K562 (cell line): ENCODE results near the gene OR10D3. TPM values are rescaled to one million over a fixed set of nuclear protein-coding genes. Genes with fewer than 3 reads are reported as not detected.
A peak's percentile ranks its signal among the peaks of the same experiment; 100 is the strongest.

Experiments used
- ASH1L ChIP-seq: fragments of 450-650 bp; IDR thresholded peaks from 2 replicates; pipeline ENCODE4 v1.6.1; 2018; ENCODE audit warnings: borderline replicate concordance, mild to moderate bottlenecking, low read depth; ENCODE audit not compliant: partially characterized antibody
- CEBPG ChIP-seq, 3 experiments: fragments of 200-800 bp in 1 of 3; sonication (Bioruptor generic) in 1 of 3; sonication (generic) in 1 of 3; formaldehyde crosslinking in 1 of 3; IDR thresholded peaks in 2 of 3; conservative IDR thresholded peaks in 1 of 3; 2 replicates each; pipeline versions ENCODE4 v1.6.1 to v1.8.0; 2016 to 2022; ENCODE audit warnings: missing compliant biosample characterization in 2 of 3, missing genetic modification characterization in 2 of 3, mild to moderate bottlenecking in 1 of 3, missing genetic modification reagents in 1 of 3
- CTBP1 ChIP-seq: fragments of 450-650 bp; IDR thresholded peaks from 2 replicates; pipeline ENCODE4 v1.6.1; 2016; ENCODE audit warnings: borderline replicate concordance
- DPF2 ChIP-seq: fragments of 450-650 bp; IDR thresholded peaks from 2 replicates; pipeline ENCODE4 v1.6.1; 2016
- ERF ChIP-seq: fragments of 450-650 bp; formaldehyde crosslinking; IDR thresholded peaks from 2 replicates; pipeline ENCODE4 v1.4.0; 2020; ENCODE audit warnings: mild to moderate bottlenecking, mixed read lengths
- HDAC2 ChIP-seq: fragments of 450-650 bp; IDR thresholded peaks from 2 replicates; pipeline ENCODE4 v1.6.1; 2016; ENCODE audit warnings: mild to moderate bottlenecking
- HNRNPLL ChIP-seq: fragments of 200-400 bp; formaldehyde crosslinking; IDR thresholded peaks from 2 replicates; pipeline ENCODE4 v1.6.1; 2017; ENCODE audit warnings: low read length, low read depth, mild to moderate bottlenecking; ENCODE audit not compliant: poor library complexity, severe bottlenecking
- KDM2B ChIP-seq: fragments of 250-450 bp; sonication (Bioruptor Pico); IDR thresholded peaks from 2 replicates; pipeline ENCODE4 v1.8.0; 2021; ENCODE audit warnings: mild to moderate bottlenecking, moderate library complexity
- NEUROD1 ChIP-seq: fragments of 150-350 bp; IDR thresholded peaks from 2 replicates; pipeline ENCODE4 v1.6.1; 2014; ENCODE audit warnings: borderline replicate concordance, low read length, low read depth; ENCODE audit not compliant: partially characterized antibody
- NFE2 ChIP-seq: IDR thresholded peaks from 2 replicates; pipeline ENCODE4 v1.6.1; 2014; ENCODE audit warnings: antibody characterized with exemption, low read depth
- PATZ1 ChIP-seq: fragments of 250-450 bp; sonication (Bioruptor Pico); IDR thresholded peaks from 2 replicates; pipeline ENCODE4 v1.5.0; 2020; ENCODE audit warnings: mild to moderate bottlenecking, borderline replicate concordance
- RNF219 ChIP-seq: fragments of 250-450 bp; sonication (Bioruptor Pico); IDR thresholded peaks from 2 replicates; pipeline ENCODE4 v1.5.0; 2022; ENCODE audit warnings: mild to moderate bottlenecking
- SREBF1 ChIP-seq: fragments of 150-350 bp; IDR thresholded peaks from 2 replicates; pipeline ENCODE4 v1.6.1; 2014; ENCODE audit warnings: antibody characterized with exemption, low read depth, low read length, borderline replicate concordance
- WHSC1 ChIP-seq: IDR thresholded peaks from one replicate; pipeline ENCODE4 v1.6.1; 2012; ENCODE audit warnings: low read length, control low read depth, inconsistent platforms
- ZBTB7A ChIP-seq: IDR thresholded peaks from 2 replicates; pipeline ENCODE4 v1.6.1; 2011; ENCODE audit warnings: low read depth, mild to moderate bottlenecking, low read length, moderate library complexity, borderline replicate concordance; ENCODE audit not compliant: control insufficient read depth
- ZBTB8A ChIP-seq: fragments of 450-650 bp; IDR thresholded peaks from 2 replicates; pipeline ENCODE4 v1.6.1; 2018; ENCODE audit warnings: mild to moderate bottlenecking, moderate library complexity; ENCODE audit not compliant: partially characterized antibody
- ZNF511 ChIP-seq: sonication (generic); formaldehyde crosslinking; IDR thresholded peaks from 2 replicates; pipeline ENCODE4 v1.8.0; 2022; ENCODE audit warnings: mild to moderate bottlenecking, missing genetic modification reagents
- ZNF551 ChIP-seq: fragments of 250-450 bp; sonication (Bioruptor Pico); IDR thresholded peaks from 2 replicates; pipeline ENCODE4 v1.5.0; 2021; ENCODE audit warnings: mild to moderate bottlenecking, moderate library complexity
- ZNF76 ChIP-seq: fragments of 250-450 bp; sonication (Bioruptor Pico); IDR thresholded peaks from 2 replicates; pipeline ENCODE4 v1.4.0; 2020; ENCODE audit warnings: mild to moderate bottlenecking, moderate library complexity, borderline replicate concordance
- ZNF764 ChIP-seq: fragments of 250-450 bp; sonication (Bioruptor Pico); IDR thresholded peaks from 2 replicates; pipeline ENCODE4 v1.4.0; 2020; ENCODE audit warnings: low read depth, mild to moderate bottlenecking, moderate library complexity
- ZZZ3 ChIP-seq: fragments of 450-650 bp; IDR thresholded peaks from 2 replicates; pipeline ENCODE4 v1.6.1; 2016; ENCODE audit warnings: antibody characterized with exemption, mild to moderate bottlenecking, moderate library complexity
- polyA plus RNA-seq, 8 experiments: library from polyadenylated mRNA; depleted of rRNA in 4 of 8; stranded (reverse) in 5 of 8; unstranded in 3 of 8; fragments of >200 nt; fragmentation: Nextera tagmentation in 2 of 8; fragmentation: Illumina TruSeq in 1 of 8; extraction: Ambion mirVana in 2 of 8; extraction: Trizol in 1 of 8; gene quantifications; 2 replicates each; pipeline versions ENCODE4 v1.2.1 to v1.2.3, GENCODE V29; 2011 to 2014; ENCODE audit warnings: inconsistent platforms in 1 of 8, missing spikeins in 1 of 8
- total RNA-seq, 7 experiments: library from RNA; depleted of rRNA in 6 of 7; stranded (reverse); fragments of >200 nt in 6 of 7; fragmentation: Illumina TruSeq in 2 of 7; extraction: Trizol in 2 of 7; gene quantifications; 2 replicates each; pipeline versions ENCODE4 v1.2.1 to v1.2.3, GENCODE V29; 2011 to 2021; ENCODE audit warnings: low replicate concordance in 1 of 7

The OR10D3 gene
- total and polyA plus RNA-seq, 9 of the 15 experiments (the other 6 are each of a cell fraction or from before 2014, with no cell fraction given) = 0.07 to 2.9 (median 0.80) TPM; not detected in 1

- no peak for TF ChIP-seq NEUROD1
- TF ChIP-seq CTBP1 = peak; percentile 74
- no peak for TF ChIP-seq ZNF511 (CRISPR knock-in tag)
- TF ChIP-seq ZNF551 (CRISPR knock-in tag) = no peak
- no peak for TF ChIP-seq SREBF1
- TF ChIP-seq ZBTB8A = peak; percentile 98
- no peak for TF ChIP-seq ASH1L
- no peak for TF ChIP-seq ZNF76 (CRISPR knock-in tag)
- TF ChIP-seq ZBTB7A = peak; percentile 76; the same call in 1 of the 2 replicates
- TF ChIP-seq CEBPG (CRISPR knock-in tag; IDR thresholded peaks at IDR 0.05) = no peak
- TF ChIP-seq CEBPG (tag; conservative IDR thresholded peaks at IDR 0.05 in 1 of 2, IDR thresholded peaks at IDR 0.05 in 1 of 2) = peak in 1 of 2 experiments; percentile 54; a peak in 2 of 4 replicates
- TF ChIP-seq ZZZ3 = no peak
- no peak for TF ChIP-seq NFE2
- no peak for TF ChIP-seq WHSC1
- no peak for TF ChIP-seq ZNF764 (CRISPR knock-in tag)
- no peak for TF ChIP-seq DPF2
- TF ChIP-seq KDM2B (CRISPR knock-in tag) = 0 out of 2 replicates have a peak, but pooled peaks have one; percentile 51
- no peak for TF ChIP-seq RNF219
- TF ChIP-seq HDAC2 = peak; percentile 54; the same call in 1 of the 2 replicates
- peak; percentile 82 for TF ChIP-seq HNRNPLL
- no peak for TF ChIP-seq PATZ1
- no peak for TF ChIP-seq ERF (CRISPR knock-in tag)
These were observed 12.2 kb upstream of the OR10D3 start (continued) for GRCh38 chr11:124170801-124171586.
